ENCODE data around the gene C19orf53.

The C19orf53 gene

DNA sequence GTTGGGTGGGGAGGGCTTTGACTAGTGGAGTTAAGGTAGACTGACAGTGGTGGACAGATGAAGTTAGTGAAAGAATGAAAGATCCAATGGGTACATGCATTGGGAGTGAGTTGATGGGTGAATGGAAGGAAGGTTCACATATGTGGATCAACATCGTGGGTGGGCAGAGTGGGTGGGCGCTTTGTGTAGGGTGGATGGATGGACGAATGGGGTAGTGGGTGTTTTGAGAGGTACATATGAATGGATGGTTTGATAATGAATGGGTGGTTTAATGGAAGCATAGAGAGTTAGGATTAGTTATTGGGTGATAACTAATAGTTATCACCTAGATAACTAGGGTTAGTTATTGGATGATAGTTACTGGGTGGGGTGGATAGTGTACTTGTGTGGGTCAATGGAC is 32.5 kb downstream of the C19orf53 start:
- Histone ChIP-seq H3K27me3 (no peaks in the 10 kb centered on the region), H3K9me3 (no peaks in the 10 kb centered on the region), H3K36me3 (peaks cover 5% of the 10 kb centered on the region; the same call in 1 of the 2 replicates), H3K4me3 (ENCODE audit: low read depth, low read length) (no peak overlapping the region), H3K4me1 (peaks cover 3% of the 10 kb centered on the region)
- DNase-seq: no peak
- TF ChIP-seq, protein P1, sequence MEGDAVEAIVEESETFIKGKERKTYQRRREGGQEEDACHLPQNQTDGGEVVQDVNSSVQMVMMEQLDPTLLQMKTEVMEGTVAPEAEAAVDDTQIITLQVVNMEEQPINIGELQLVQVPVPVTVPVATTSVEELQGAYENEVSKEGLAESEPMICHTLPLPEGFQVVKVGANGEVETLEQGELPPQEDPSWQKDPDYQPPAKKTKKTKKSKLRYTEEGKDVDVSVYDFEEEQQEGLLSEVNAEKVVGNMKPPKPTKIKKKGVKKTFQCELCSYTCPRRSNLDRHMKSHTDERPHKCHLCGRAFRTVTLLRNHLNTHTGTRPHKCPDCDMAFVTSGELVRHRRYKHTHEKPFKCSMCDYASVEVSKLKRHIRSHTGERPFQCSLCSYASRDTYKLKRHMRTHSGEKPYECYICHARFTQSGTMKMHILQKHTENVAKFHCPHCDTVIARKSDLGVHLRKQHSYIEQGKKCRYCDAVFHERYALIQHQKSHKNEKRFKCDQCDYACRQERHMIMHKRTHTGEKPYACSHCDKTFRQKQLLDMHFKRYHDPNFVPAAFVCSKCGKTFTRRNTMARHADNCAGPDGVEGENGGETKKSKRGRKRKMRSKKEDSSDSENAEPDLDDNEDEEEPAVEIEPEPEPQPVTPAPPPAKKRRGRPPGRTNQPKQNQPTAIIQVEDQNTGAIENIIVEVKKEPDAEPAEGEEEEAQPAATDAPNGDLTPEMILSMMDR (IDR thresholded peaks at IDR 0.05; ENCODE audit: low read depth, low read length): no peak

DNA sequence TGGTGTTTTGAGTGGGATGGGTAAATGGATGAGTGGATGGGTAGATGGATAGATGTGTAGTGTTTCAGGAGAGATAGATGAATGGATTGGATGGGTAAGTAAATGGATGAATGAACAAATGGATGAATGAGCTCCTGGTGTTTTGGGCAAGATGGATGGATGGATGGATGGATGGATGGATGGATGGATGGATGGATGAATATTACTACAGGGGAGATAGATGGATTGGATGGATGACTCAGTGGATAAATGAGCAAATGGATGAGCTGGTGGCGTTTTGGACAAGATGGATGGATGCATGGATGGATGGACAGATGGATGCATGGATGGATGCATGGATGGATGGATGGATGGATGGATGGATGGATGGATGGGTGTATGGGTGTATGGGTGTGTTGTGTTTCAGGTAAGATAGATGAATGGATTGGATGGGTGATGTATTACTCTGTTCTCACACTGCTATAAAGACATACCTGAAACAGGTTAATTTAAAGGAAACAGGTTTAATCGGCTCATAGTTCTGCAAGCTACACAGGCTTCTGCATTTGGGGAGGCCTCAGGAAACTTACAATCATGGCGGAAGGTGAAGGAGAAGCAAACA is 33.3 kb downstream of the C19orf53 start:
- H3K9me3 ChIP-seq: no peaks in the 10 kb centered on the region
- DNase-seq: no peak
- no peaks in the 10 kb centered on the region for H3K27me3 ChIP-seq
- TF ChIP-seq, protein P1 (IDR thresholded peaks at IDR 0.05; ENCODE audit: low read depth, low read length): no peak
- peaks cover 3% of the 10 kb centered on the region for H3K4me1 ChIP-seq
- peaks cover 5% of the 10 kb centered on the region; the same call in 1 of the 2 replicates for H3K36me3 ChIP-seq
- H3K4me3 ChIP-seq (ENCODE audit: low read depth, low read length): no peak overlapping the region

DNA sequence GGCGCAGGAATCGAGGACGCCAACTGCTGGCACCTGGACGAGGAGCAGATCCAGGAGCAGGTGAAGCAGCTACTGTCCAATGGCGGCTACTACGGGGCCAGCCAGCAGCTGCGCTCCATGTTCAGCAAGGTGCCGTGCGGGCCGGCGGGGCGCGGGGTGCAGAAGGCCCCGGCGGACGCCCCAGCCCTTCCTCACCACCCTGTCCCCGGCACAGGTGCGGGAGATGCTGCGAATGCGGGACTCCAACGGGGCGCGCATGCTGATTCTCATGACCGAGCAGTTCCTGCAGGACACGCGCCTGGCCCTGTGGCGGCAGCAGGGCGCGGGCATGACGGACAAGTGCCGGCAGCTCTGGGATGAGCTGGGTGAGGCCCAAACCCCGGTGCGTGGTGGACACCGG is 34.6 kb downstream of the C19orf53 start:
- no peaks in the 10 kb centered on the region for H3K27me3 ChIP-seq
- no peaks in the 10 kb centered on the region for H3K9me3 ChIP-seq
- no peak for DNase-seq
- TF ChIP-seq, protein P1 (IDR thresholded peaks at IDR 0.05; ENCODE audit: low read depth, low read length): no peak
- peaks cover 5% of the 10 kb centered on the region; the same call in 1 of the 2 replicates for H3K36me3 ChIP-seq
- no peak overlapping the region for H3K4me3 ChIP-seq (ENCODE audit: low read depth, low read length)
- H3K4me1 ChIP-seq: peaks cover 3% of the 10 kb centered on the region

DNA sequence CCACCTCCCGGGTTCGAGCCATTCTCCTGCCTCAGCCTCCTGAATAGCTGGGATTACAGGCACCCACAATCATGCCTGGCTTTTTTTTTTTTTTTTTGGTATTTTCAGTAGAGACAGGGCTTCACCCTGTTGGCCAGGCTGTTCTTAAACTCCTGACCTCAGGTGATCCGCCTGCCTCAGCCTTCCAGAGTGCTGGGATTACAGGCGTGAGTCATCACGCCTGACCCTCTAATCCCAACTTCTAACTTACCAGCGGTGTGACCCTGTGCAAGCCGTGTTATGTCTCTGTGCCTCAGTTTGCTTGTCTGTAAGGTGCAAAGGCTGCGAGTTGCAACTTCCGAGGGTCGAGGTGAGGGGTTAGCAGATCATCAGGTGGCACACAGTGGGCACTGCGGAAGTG is 38.3 kb downstream of the C19orf53 start:
- Histone ChIP-seq H3K4me3 (ENCODE audit: low read depth, low read length) (no peak overlapping the region), H3K36me3 (peaks cover 5% of the 10 kb centered on the region; the same call in 1 of the 2 replicates), H3K9me3 (no peaks in the 10 kb centered on the region), H3K4me1 (no peaks in the 10 kb centered on the region; the same call in 1 of the 2 replicates), H3K27me3 (no peaks in the 10 kb centered on the region)
- TF ChIP-seq, protein P1 (IDR thresholded peaks at IDR 0.05; ENCODE audit: low read depth, low read length): no peak
- DNase-seq: no peak

DNA sequence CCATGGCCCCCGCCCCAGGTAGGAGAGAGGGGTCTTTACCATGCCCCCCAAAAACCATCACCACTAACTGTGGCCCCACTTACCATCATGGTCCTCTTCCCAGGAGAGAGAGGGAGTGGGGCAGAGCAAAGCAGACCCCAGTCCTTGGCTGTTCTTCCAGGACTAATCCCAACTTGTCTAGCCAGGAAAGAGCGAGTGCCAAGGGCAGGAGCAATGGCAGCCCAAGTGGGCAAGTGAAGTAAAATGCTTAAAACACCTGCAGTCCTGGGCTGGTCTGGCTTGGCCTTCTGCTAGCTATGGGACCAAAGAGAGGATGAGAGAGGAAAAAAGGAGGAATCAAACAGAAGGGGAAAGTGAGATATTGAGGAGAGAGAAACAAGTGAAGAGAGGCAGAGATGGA is 38.9 kb downstream of the C19orf53 start:
- TF ChIP-seq, protein P1 (IDR thresholded peaks at IDR 0.05; ENCODE audit: low read depth, low read length): no peak
- Histone ChIP-seq H3K4me1 (no peaks in the 10 kb centered on the region; the same call in 1 of the 2 replicates), H3K27me3 (no peaks in the 10 kb centered on the region), H3K9me3 (no peaks in the 10 kb centered on the region), H3K4me3 (ENCODE audit: low read depth, low read length) (no peak overlapping the region), H3K36me3 (peaks cover 5% of the 10 kb centered on the region; the same call in 1 of the 2 replicates)
- no peak for DNase-seq

DNA sequence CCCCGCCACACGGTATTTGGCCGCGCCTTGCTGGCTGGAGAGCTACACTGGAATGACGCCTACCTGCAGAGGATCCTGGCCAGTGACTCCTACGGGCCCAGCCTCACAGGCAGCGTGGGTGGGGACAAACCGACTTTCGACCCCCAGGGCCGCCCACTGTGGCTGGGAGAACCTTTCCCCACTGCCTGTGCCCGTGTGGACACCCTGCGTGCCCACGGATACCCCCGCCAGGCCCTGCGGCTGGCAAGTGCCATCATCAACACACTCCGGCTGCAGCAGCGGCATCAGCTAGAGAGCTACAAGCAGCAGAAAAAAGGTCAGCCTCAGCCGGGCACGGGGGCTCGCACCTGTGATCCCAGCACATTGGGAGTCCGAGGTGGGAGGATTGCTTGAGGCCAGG is 40.3 kb downstream of the C19orf53 start:
- Histone ChIP-seq H3K9me3 (no peaks in the 10 kb centered on the region), H3K27me3 (no peaks in the 10 kb centered on the region), H3K36me3 (no peaks in the 10 kb centered on the region; the same call in 1 of the 2 replicates), H3K4me3 (ENCODE audit: low read depth, low read length) (no peak overlapping the region), H3K4me1 (no peaks in the 10 kb centered on the region; the same call in 1 of the 2 replicates)
- TF ChIP-seq, protein P1 (IDR thresholded peaks at IDR 0.05; ENCODE audit: low read depth, low read length): no peak
- DNase-seq: no peak
